Right lobe of liver (tissue), 6 donors: ENCODE data around the gene TPRN. TPM values are rescaled to one million over a fixed set of nuclear protein-coding genes. Genes with fewer than 3 reads are reported as not detected.

Experiments used
- ATAC-seq, 4 donors: fragments of 200-7000 bp; cut with Tn5 transposase; one replicate each; pipeline ENCODE4 v1.9.1; 2020; ENCODE audit warnings: mild to moderate bottlenecking in 4 of 4, moderate library complexity in 4 of 4
- DNase-seq, 3 donors: peaks; one replicate each; pipeline ENCODE4 v3.0.0-alpha.2; 2020
- H3K27ac ChIP-seq, 3 donors: fragments of 200-600 bp; one replicate each; pipeline ENCODE4 v1.8.0; 2022
- H3K27me3 ChIP-seq, 2 donors: fragments of 200-600 bp; one replicate each; pipeline ENCODE4 v1.8.0; 2022
- H3K36me3 ChIP-seq, 4 donors: fragments of 200-600 bp; sonication (generic) in 1 of 4; one replicate each; pipeline versions ENCODE4 v1.5.1 to v1.8.0; 2017 to 2022; ENCODE audit warnings: control low read depth in 1 of 4
- H3K4me1 ChIP-seq, 4 donors: fragments of 200-600 bp; sonication (generic) in 1 of 4; one replicate each; pipeline versions ENCODE4 v1.5.1 to v1.8.0; 2017 to 2022; ENCODE audit warnings: control low read depth in 1 of 4
- H3K4me3 ChIP-seq, 3 donors: fragments of 200-600 bp; one replicate each; pipeline ENCODE4 v1.8.0; 2022
- H3K9me3 ChIP-seq, 4 donors: fragments of 200-600 bp; sonication (generic) in 1 of 4; one replicate each; pipeline versions ENCODE4 v1.5.1 to v1.8.0; 2017 to 2022; ENCODE audit warnings: control low read depth in 1 of 4
- CTCF ChIP-seq, 4 donors: fragments of 200-600 bp in 3 of 4; fragments of 450-650 bp in 1 of 4; IDR thresholded peaks; one replicate each; pipeline versions ENCODE4 v1.5.1 to v1.8.0; 2016 to 2022; ENCODE audit warnings: antibody characterized with exemption in 4 of 4, mild to moderate bottlenecking in 2 of 4
- POLR2A ChIP-seq: fragments of 450-650 bp; IDR thresholded peaks from one replicate; pipeline ENCODE4 v1.6.1; 2017; ENCODE audit warnings: antibody characterized with exemption, mild to moderate bottlenecking
- WGBS: methylation state at CpG from one replicate; pipeline ENCODE4 v1.1.6; 2018; ENCODE audit warnings: low coverage, low lambda C conversion rate; ENCODE audit not compliant: insufficient coverage; ENCODE audit errors: missing lambda C conversion rate; 5-methylcytosine and 5-hydroxymethylcytosine counted together
- intact Hi-C, 2 donors: fragments of 100-400 bp; cut with DNase I; formaldehyde crosslinking; loops; one replicate each; pipeline versions ENCODE4 v1.11.2 to v1.14.1; 2022
- total RNA-seq, 6 experiments: library from RNA; depleted of rRNA in 2 of 6; stranded (reverse); fragments of >200 nt in 2 of 6; fragmentation: NEBNext Ultra II Directional in 3 of 6; extraction: Animal tissue kit (Norgen Biotek cat#: 25700) in 3 of 6; gene quantifications; one replicate each; pipeline versions ENCODE4 v1.1.0 to v1.2.4, GENCODE V29; 2016 to 2023
- donor health status: DM: no; HTN: yes; CAD: no.
- donor health status: DM: no; HTN: no; CAD: no.
- donor health status: DM: no; HTN: no; CAD: no.
- donor health status: DM: no; HTN: yes; CAD: no.
- donor health status: DM: no; HTN: yes; CAD: no.

TPRN gene
- total RNA-seq, 6 experiments from 2014 or later: 12.1 to 28.9 (median 18.1) TPM

- 32% methylated on average over 6 of the region's 21 CpGs for WGBS
- intact Hi-C loops: no loop called here
- Histone ChIP-seq H3K9me3 (no peaks in the 10 kb centered on the region), H3K4me3 (no peak overlapping the region), H3K27me3 (peaks cover 0 to 25% of the 10 kb centered on the region in 2 donors), H3K36me3 (no peaks in the 10 kb centered on the region), H3K27ac (no peak overlapping the region), H3K4me1 (peaks cover 0 to 18% (median 0%) of the 10 kb centered on the region in 4 donors)
- TF ChIP-seq CTCF (IDR thresholded peaks at IDR 0.05) (no peak), POLR2A (no peak)
- ATAC-seq (no peak), DNase-seq (no peak)
Observed at GRCh38 chr9:137172901-137173795, 27.4 kb downstream of the TPRN start.

- H3K27me3 ChIP-seq: peaks cover 0 to 37% of the 10 kb centered on the region in 2 donors
- WGBS: no CpG with 5 or more reads among the region's 22 CpGs
- DNase-seq (no peak), ATAC-seq (no peak)
- H3K4me1 ChIP-seq: peaks cover 0 to 24% (median 0%) of the 10 kb centered on the region in 4 donors
- intact Hi-C loops: no loop called here
- no peaks in the 10 kb centered on the region for H3K9me3 ChIP-seq
- TF ChIP-seq CTCF (IDR thresholded peaks at IDR 0.05): no peak
- TF ChIP-seq POLR2A: no peak
- H3K36me3 ChIP-seq: no peaks in the 10 kb centered on the region
- no peak overlapping the region for H3K4me3 ChIP-seq
- no peak overlapping the region for H3K27ac ChIP-seq
Observed at GRCh38 chr9:137171149-137171900, 29.2 kb downstream of the TPRN start.

- DNase-seq: no peak
- Histone ChIP-seq H3K27ac (no peak overlapping the region), H3K9me3 (no peaks in the 10 kb centered on the region), H3K27me3 (peaks cover 0 to 44% of the 10 kb centered on the region in 2 donors), H3K36me3 (no peaks in the 10 kb centered on the region), H3K4me3 (no peak overlapping the region), H3K4me1 (peaks cover 0 to 24% (median 0%) of the 10 kb centered on the region in 4 donors)
- 31% methylated on average over 4 of the region's 14 CpGs for WGBS
- intact Hi-C loops: no loop called here
- TF ChIP-seq CTCF (IDR thresholded peaks at IDR 0.05) (no peak), POLR2A (no peak)
- no peak for ATAC-seq
Observed at GRCh38 chr9:137170486-137171148, 29.9 kb downstream of the TPRN start.

GRCh38 chr9:137169896-137170358, 30.6 kb downstream of the TPRN start, which contains the start of gene LRRC26:
TSS of gene LRRC26 (minus strand) at chr9:137170051. CDS start at chr9:137169943, 108 bp downstream.
- ATAC-seq (no peak), DNase-seq (no peak)
- intact Hi-C loops: loop anchor here in 1 of 2 donors (10.0 kb wide), 1 partner anchor 605 kb away; no protein-coding TSS in a partner anchor
- peaks cover 0 to 24% (median 0%) of the 10 kb centered on the region in 4 donors for H3K4me1 ChIP-seq
- no peaks in the 10 kb centered on the region for H3K9me3 ChIP-seq
- WGBS: 27% methylated on average over 3 of the region's 41 CpGs
- no peaks in the 10 kb centered on the region for H3K36me3 ChIP-seq
- H3K27me3 ChIP-seq: peaks cover 0 to 51% of the 10 kb centered on the region in 2 donors
- no peak within 1 kb of the TSS for H3K27ac ChIP-seq
- H3K4me3 ChIP-seq: peak within 1 kb of the TSS in 2 of 3 donors; percentile 6 to 19
- no peak for TF ChIP-seq POLR2A
- no peak for TF ChIP-seq CTCF (IDR thresholded peaks at IDR 0.05)
